ENCODE measurements around the gene KMO.

GRCh38 chr1:241591317-241591716 lies 59.1 kb downstream of the KMO start:
- TF ChIP-seq POLR2A (IDR thresholded peaks at IDR 0.05; ENCODE audit: low read depth, low read length) (no peak), CTCF (conservative IDR thresholded peaks at IDR 0.05; ENCODE audit: low read depth, low read length) (no peak)

All from IMR-90 (cell line).